Neural progenitor cell (in vitro differentiated cells): ENCODE measurements around the gene BANF1. TPM values are rescaled to one million over a fixed set of nuclear protein-coding genes. Genes with fewer than 3 reads are reported as not detected.

ENCODE experiments used
- DNase-seq: peaks from one replicate; pipeline ENCODE4 v3.0.0-alpha.2; 2016; ENCODE audit warnings: low spot score
- H2AFZ ChIP-seq: fragments of 200-600 bp; sonication (generic); replicated peaks from 2 replicates; pipeline ENCODE4 v1.6.1; 2016; ENCODE audit warnings: antibody characterized with exemption
- H3F3A ChIP-seq: fragments of 200-600 bp; sonication (generic); 2 replicates; pipeline ENCODE4 v1.6.1; 2016; ENCODE audit warnings: antibody characterized with exemption, low read depth
- H3K27ac ChIP-seq: fragments of 200-600 bp; sonication (generic); 2 replicates; pipeline ENCODE4 v1.5.1; 2016; ENCODE audit warnings: mild to moderate bottlenecking
- H3K27me3 ChIP-seq: fragments of 200-600 bp; sonication (generic); 2 replicates; pipeline ENCODE4 v1.6.1; 2016; ENCODE audit warnings: mild to moderate bottlenecking, moderate library complexity
- H3K36me3 ChIP-seq: fragments of 200-600 bp; sonication (generic); 2 replicates; pipeline ENCODE4 v1.5.1; 2016
- H3K4me1 ChIP-seq: fragments of 200-600 bp; sonication (generic); 2 replicates; pipeline ENCODE4 v1.6.1; 2016; ENCODE audit warnings: mixed run types
- H3K4me2 ChIP-seq: fragments of 200-600 bp; sonication (generic); 2 replicates; pipeline ENCODE4 v1.6.1; 2016
- H3K4me3 ChIP-seq: fragments of 200-600 bp; sonication (generic); 2 replicates; pipeline ENCODE4 v1.5.1; 2016
- H3K79me2 ChIP-seq: fragments of 200-600 bp; sonication (generic); 2 replicates; pipeline ENCODE4 v1.6.1; 2016; ENCODE audit warnings: low read depth
- H3K9ac ChIP-seq: fragments of 200-600 bp; sonication (generic); 2 replicates; pipeline ENCODE4 v1.6.1; 2016
- H3K9me3 ChIP-seq: fragments of 200-600 bp; sonication (generic); 2 replicates; pipeline ENCODE4 v1.5.1; 2016; ENCODE audit warnings: low read depth
- H4K20me1 ChIP-seq: fragments of 200-600 bp; sonication (generic); 2 replicates; pipeline ENCODE4 v1.6.1; 2016; ENCODE audit warnings: low read depth
- H3K27ac Mint-ChIP-seq: 3 replicates; pipeline ENCODE4 v1.8.0; 2021; ENCODE audit warnings: mixed read lengths
- H3K27me3 Mint-ChIP-seq: 2 replicates; pipeline ENCODE4 v1.8.0; 2022; ENCODE audit warnings: low read depth, mild to moderate bottlenecking, inconsistent platforms, moderate library complexity, mixed read lengths; ENCODE audit not compliant: insufficient read depth
- H3K36me3 Mint-ChIP-seq: 3 replicates; pipeline ENCODE4 v1.8.0; 2021; ENCODE audit warnings: mixed read lengths
- H3K4me1 Mint-ChIP-seq: 3 replicates; pipeline ENCODE4 v1.8.0; 2021; ENCODE audit warnings: mixed read lengths
- H3K4me3 Mint-ChIP-seq: 3 replicates; pipeline ENCODE4 v1.8.0; 2021; ENCODE audit warnings: mild to moderate bottlenecking, moderate library complexity, mixed read lengths
- H3K9me3 Mint-ChIP-seq: 3 replicates; pipeline ENCODE4 v1.8.0; 2020; ENCODE audit warnings: mixed read lengths
- CTCF ChIP-seq: fragments of 200-600 bp; sonication (generic); IDR thresholded peaks from 2 replicates; pipeline ENCODE4 v1.5.1; 2017; ENCODE audit warnings: antibody characterized with exemption, mild to moderate bottlenecking
- EZH2 ChIP-seq: fragments of 200-600 bp; sonication (generic); IDR thresholded peaks from 2 replicates; pipeline ENCODE4 v1.6.1; 2017; ENCODE audit warnings: antibody characterized with exemption, mild to moderate bottlenecking, moderate library complexity
- EZH2phosphoT487 ChIP-seq: fragments of 200-600 bp; sonication (generic); IDR thresholded peaks from 2 replicates; pipeline ENCODE4 v1.6.1; 2017; ENCODE audit warnings: antibody characterized with exemption
- total RNA-seq: library from RNA; depleted of rRNA; stranded (reverse); fragments of >200 nt; gene quantifications from 2 replicates; pipeline ENCODE4 v1.2.3, GENCODE V29; 2015; ENCODE audit warnings: low replicate concordance

Gene BANF1
- total RNA-seq, 1 donor from 2014 or later = 39.8 TPM

- peak; percentile 66 for TF ChIP-seq EZH2phosphoT487
- peak; percentile 85 for TF ChIP-seq EZH2
- no peak for TF ChIP-seq CTCF
- peak; percentile 43 for DNase-seq
Measured at GRCh38 chr11:66011785-66012303, 9.5 kb downstream of the BANF1 start, which contains the start of gene CST6. TSS of gene CST6 (plus strand) at chr11:66012008. CDS start at chr11:66012045, 37 bp downstream.

GRCh38 chr11:66012371-66012945, 10.2 kb downstream of the BANF1 start:
- DNase-seq = no peak
- no peak overlapping the region for H3K27ac Mint-ChIP-seq
- H3K4me3 ChIP-seq = no peak overlapping the region
- H3K9me3 Mint-ChIP-seq = no peaks in the 10 kb centered on the region
- peaks cover 36% of the 10 kb centered on the region for H3K27me3 ChIP-seq
- no peak overlapping the region for H3K9ac ChIP-seq
- no peak overlapping the region for H3K4me3 Mint-ChIP-seq
- no peak for TF ChIP-seq CTCF
- TF ChIP-seq EZH2 = no peak
- no peak for TF ChIP-seq EZH2phosphoT487
- no peaks in the 10 kb centered on the region for H3K79me2 ChIP-seq
- no peaks in the 10 kb centered on the region for H4K20me1 ChIP-seq
- peaks cover 4% of the 10 kb centered on the region for H3K4me1 Mint-ChIP-seq
- no peak overlapping the region for H3K4me2 ChIP-seq
- no peak overlapping the region for H3K27ac ChIP-seq
- H3K36me3 Mint-ChIP-seq = no peaks in the 10 kb centered on the region
- no peaks in the 10 kb centered on the region for H3K36me3 ChIP-seq
- no peaks in the 10 kb centered on the region for H3K9me3 ChIP-seq
- no peak overlapping the region for H2AFZ ChIP-seq
- H3K27me3 Mint-ChIP-seq = peaks cover 14% of the 10 kb centered on the region
- peaks cover 3% of the 10 kb centered on the region for H3K4me1 ChIP-seq
- H3F3A ChIP-seq = no peaks in the 10 kb centered on the region

More at GRCh38 chr11:66011785-66012303, 9.5 kb downstream of the BANF1 start, which contains the start of gene CST6:
- H2AFZ ChIP-seq = no peak within 1 kb of the TSS
- peaks cover 36% of the 10 kb centered on the region for H3K27me3 ChIP-seq
- Mint-ChIP-seq H3K4me1 (peaks cover 4% of the 10 kb centered on the region), H3K9me3 (no peaks in the 10 kb centered on the region), H3K27ac (no peak within 1 kb of the TSS), H3K4me3 (no peak within 1 kb of the TSS), H3K27me3 (peaks cover 14% of the 10 kb centered on the region), H3K36me3 (no peaks in the 10 kb centered on the region)
- H3K4me3 ChIP-seq = no peak within 1 kb of the TSS
- H3K36me3 ChIP-seq = no peaks in the 10 kb centered on the region
- H3K27ac ChIP-seq = no peak within 1 kb of the TSS
- H3K4me2 ChIP-seq = peak within 1 kb of the TSS; percentile 24
- no peak within 1 kb of the TSS for H3K9ac ChIP-seq
- no peaks in the 10 kb centered on the region for H4K20me1 ChIP-seq
- no peaks in the 10 kb centered on the region for H3F3A ChIP-seq
- no peaks in the 10 kb centered on the region for H3K9me3 ChIP-seq
- H3K4me1 ChIP-seq = peaks cover 8% of the 10 kb centered on the region
- H3K79me2 ChIP-seq = no peaks in the 10 kb centered on the region

- H3K4me2 ChIP-seq = no peak overlapping the region
- H3K4me1 ChIP-seq = no peaks in the 10 kb centered on the region
- no peak overlapping the region for H3K4me3 Mint-ChIP-seq
- no peaks in the 10 kb centered on the region for H3K36me3 Mint-ChIP-seq
- H3K9me3 ChIP-seq = no peaks in the 10 kb centered on the region
- H3K79me2 ChIP-seq = no peaks in the 10 kb centered on the region
- H4K20me1 ChIP-seq = no peaks in the 10 kb centered on the region
- DNase-seq = no peak
- no peak overlapping the region for H3K27ac Mint-ChIP-seq
- no peak overlapping the region for H3K9ac ChIP-seq
- H2AFZ ChIP-seq = no peak overlapping the region
- H3K27me3 ChIP-seq = peaks cover 36% of the 10 kb centered on the region
- H3K27ac ChIP-seq = no peak overlapping the region
- H3F3A ChIP-seq = no peaks in the 10 kb centered on the region
- TF ChIP-seq EZH2phosphoT487 = no peak
- TF ChIP-seq EZH2 = no peak
- TF ChIP-seq CTCF = no peak
- no peak overlapping the region for H3K4me3 ChIP-seq
- peaks cover 12% of the 10 kb centered on the region for H3K27me3 Mint-ChIP-seq
- peaks cover under 1% of the 10 kb centered on the region for H3K4me1 Mint-ChIP-seq
- no peaks in the 10 kb centered on the region for H3K36me3 ChIP-seq
- H3K9me3 Mint-ChIP-seq = no peaks in the 10 kb centered on the region
Measured at GRCh38 chr11:66012946-66013761, 10.9 kb downstream of the BANF1 start.
